ENCODE data around the gene NSD2. TPM values are rescaled to one million over a fixed set of nuclear protein-coding genes. Genes with fewer than 3 reads are reported as not detected.

Gene NSD2
- total and polyA plus RNA-seq, 4 donors = 59.0 to 102 (median 84.1) TPM

DNA sequence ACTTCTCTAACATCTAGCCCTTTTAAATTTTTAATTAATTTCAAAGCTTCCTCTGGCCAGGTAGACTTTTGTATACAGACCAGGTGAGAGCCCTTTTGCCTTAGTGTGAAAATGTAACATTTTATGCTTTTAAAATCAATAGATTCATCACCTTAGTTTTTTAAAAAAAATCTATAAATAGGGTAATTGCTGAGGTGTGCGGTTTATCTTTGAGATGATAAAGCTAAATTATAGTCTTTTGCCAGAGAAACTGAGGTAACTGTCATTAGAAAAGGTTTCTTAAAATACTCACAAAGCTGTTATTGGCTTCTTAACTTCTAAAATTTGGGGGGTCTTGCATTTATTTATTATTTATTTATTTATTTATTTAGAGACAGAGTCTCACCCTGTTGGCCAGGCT lies 74.7 kb downstream of the NSD2 start:
- H3K4me1 ChIP-seq (ENCODE audit: control insufficient read depth, insufficient read depth, low read length) = peaks cover 10% of the 10 kb centered on the region
- no peak overlapping the region for H3K27ac ChIP-seq (ENCODE audit: low read depth, low read length)
- no CpG with 5 or more reads among the region's 1 CpG for WGBS (ENCODE audit: insufficient coverage)
- H3K36me3 ChIP-seq (ENCODE audit: control insufficient read depth, insufficient read depth, low read length) = peaks cover 26% of the 10 kb centered on the region
- no peak for DNase-seq (ENCODE audit: low read depth in 4 of 6, low spot score in 6 of 6)
- H3K4me3 ChIP-seq (ENCODE audit: low read depth, low read length) = no peak overlapping the region
- H3K27me3 ChIP-seq (ENCODE audit: control insufficient read depth, insufficient read depth, low read length) = no peaks in the 10 kb centered on the region
- no peaks in the 10 kb centered on the region for H3K9me3 ChIP-seq (ENCODE audit: control insufficient read depth, insufficient read depth, low read length)

GRCh38 chr4:1948232-1948631 lies 77.0 kb downstream of the NSD2 start:
- no peak overlapping the region for H3K27ac ChIP-seq (ENCODE audit: low read depth, low read length)
- DNase-seq (ENCODE audit: low read depth in 4 of 6, low spot score in 6 of 6) = no peak
- no peaks in the 10 kb centered on the region for H3K9me3 ChIP-seq (ENCODE audit: control insufficient read depth, insufficient read depth, low read length)
- H3K4me1 ChIP-seq (ENCODE audit: control insufficient read depth, insufficient read depth, low read length) = peaks cover 10% of the 10 kb centered on the region
- H3K27me3 ChIP-seq (ENCODE audit: control insufficient read depth, insufficient read depth, low read length) = no peaks in the 10 kb centered on the region
- H3K4me3 ChIP-seq (ENCODE audit: low read depth, low read length) = no peak overlapping the region
- 92% methylated on average over 13 of the region's 16 CpGs for WGBS (ENCODE audit: insufficient coverage)
- H3K36me3 ChIP-seq (ENCODE audit: control insufficient read depth, insufficient read depth, low read length) = peaks cover 46% of the 10 kb centered on the region

GRCh38 chr4:1948892-1949436 lies 77.8 kb downstream of the NSD2 start:
- Histone ChIP-seq H3K4me1 (ENCODE audit: control insufficient read depth, insufficient read depth, low read length) (peaks cover 10% of the 10 kb centered on the region), H3K27me3 (ENCODE audit: control insufficient read depth, insufficient read depth, low read length) (no peaks in the 10 kb centered on the region), H3K27ac (ENCODE audit: low read depth, low read length) (no peak overlapping the region), H3K36me3 (ENCODE audit: control insufficient read depth, insufficient read depth, low read length) (peaks cover 50% of the 10 kb centered on the region), H3K9me3 (ENCODE audit: control insufficient read depth, insufficient read depth, low read length) (no peaks in the 10 kb centered on the region), H3K4me3 (ENCODE audit: low read depth, low read length) (no peak overlapping the region)
- WGBS (ENCODE audit: insufficient coverage) = 83% methylated on average over 6 of the region's 8 CpGs
- DNase-seq (ENCODE audit: low read depth in 4 of 6, low spot score in 6 of 6) = no peak

DNA sequence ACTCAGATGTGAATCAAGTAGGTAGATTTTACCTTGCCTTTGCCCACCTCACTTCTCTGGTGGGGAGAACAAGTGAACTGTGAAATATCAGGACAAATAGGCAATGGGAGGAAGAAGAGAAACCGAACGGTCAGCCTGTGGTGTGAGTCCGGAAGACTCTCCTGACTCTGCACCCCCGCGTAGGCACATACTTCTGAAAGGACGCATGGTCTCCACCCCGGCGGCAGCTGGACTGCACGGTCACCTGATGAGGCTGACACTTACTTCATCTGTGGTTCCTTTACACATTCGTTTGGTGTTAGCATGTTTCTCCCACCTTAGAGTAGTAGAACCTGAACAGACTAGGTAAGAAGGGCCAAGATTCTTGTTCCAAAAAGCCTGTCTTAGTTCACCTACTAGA lies 79.2 kb downstream of the NSD2 start:
- Histone ChIP-seq H3K27ac (ENCODE audit: low read depth, low read length) (no peak overlapping the region), H3K4me1 (ENCODE audit: control insufficient read depth, insufficient read depth, low read length) (peaks cover 3% of the 10 kb centered on the region), H3K4me3 (ENCODE audit: low read depth, low read length) (no peak overlapping the region), H3K9me3 (ENCODE audit: control insufficient read depth, insufficient read depth, low read length) (no peaks in the 10 kb centered on the region), H3K27me3 (ENCODE audit: control insufficient read depth, insufficient read depth, low read length) (no peaks in the 10 kb centered on the region), H3K36me3 (ENCODE audit: control insufficient read depth, insufficient read depth, low read length) (peaks cover 62% of the 10 kb centered on the region)
- no peak for DNase-seq (ENCODE audit: low read depth in 4 of 6, low spot score in 6 of 6)
- WGBS (ENCODE audit: insufficient coverage) = 69% methylated on average over 5 of the region's 10 CpGs

DNA sequence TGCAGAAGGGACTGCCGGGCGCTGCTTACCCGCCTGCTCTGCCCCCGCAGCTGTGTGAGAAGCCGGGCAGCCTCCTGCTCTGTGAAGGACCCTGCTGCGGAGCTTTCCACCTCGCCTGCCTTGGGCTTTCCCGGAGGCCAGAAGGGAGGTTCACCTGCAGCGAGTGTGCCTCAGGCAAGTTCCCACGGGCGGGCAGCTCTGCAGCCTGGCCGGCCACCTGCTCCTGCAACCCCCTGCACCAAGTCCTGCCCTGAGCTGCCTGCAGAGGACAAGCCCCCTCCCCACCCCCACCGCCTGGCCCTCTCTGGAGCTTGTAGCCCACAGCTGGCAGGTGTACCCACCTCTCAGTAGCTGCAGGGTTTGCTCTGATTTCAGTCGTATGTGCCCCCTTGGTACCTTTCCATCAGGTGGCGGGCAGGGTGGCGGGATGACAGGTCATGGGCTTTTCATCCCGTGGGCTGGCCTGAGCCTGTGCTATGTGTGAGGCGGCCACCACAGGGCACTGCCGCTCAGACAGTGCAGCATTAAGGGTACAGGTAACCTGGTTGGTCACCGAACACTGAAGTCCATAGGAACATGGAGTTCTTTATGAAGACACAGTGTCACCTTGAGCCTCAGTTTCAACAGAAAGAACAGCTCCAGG lies 81.0 kb downstream of the NSD2 start:
- H3K27me3 ChIP-seq (ENCODE audit: control insufficient read depth, insufficient read depth, low read length) = no peaks in the 10 kb centered on the region
- WGBS (ENCODE audit: insufficient coverage) = 97% methylated on average over 20 of the region's 20 CpGs
- peaks cover 71% of the 10 kb centered on the region for H3K36me3 ChIP-seq (ENCODE audit: control insufficient read depth, insufficient read depth, low read length)

GRCh38 chr4:1952719-1953118 lies 81.5 kb downstream of the NSD2 start:
- Histone ChIP-seq H3K36me3 (ENCODE audit: control insufficient read depth, insufficient read depth, low read length) (peaks cover 74% of the 10 kb centered on the region), H3K4me1 (ENCODE audit: control insufficient read depth, insufficient read depth, low read length) (no peaks in the 10 kb centered on the region), H3K4me3 (ENCODE audit: low read depth, low read length) (no peak overlapping the region), H3K9me3 (ENCODE audit: control insufficient read depth, insufficient read depth, low read length) (no peaks in the 10 kb centered on the region), H3K27me3 (ENCODE audit: control insufficient read depth, insufficient read depth, low read length) (no peaks in the 10 kb centered on the region), H3K27ac (ENCODE audit: low read depth, low read length) (no peak overlapping the region)
- WGBS (ENCODE audit: insufficient coverage) = 94% methylated on average over 5 of the region's 5 CpGs
- DNase-seq (ENCODE audit: low read depth in 4 of 6, low spot score in 6 of 6) = no peak

More for the DNA sequence above, 81.0 kb downstream of the NSD2 start:
- DNase-seq (ENCODE audit: low read depth in 4 of 6, low spot score in 6 of 6) = no peak
- no peaks in the 10 kb centered on the region for H3K4me1 ChIP-seq (ENCODE audit: control insufficient read depth, insufficient read depth, low read length)
- no peak overlapping the region for H3K27ac ChIP-seq (ENCODE audit: low read depth, low read length)
- no peaks in the 10 kb centered on the region for H3K9me3 ChIP-seq (ENCODE audit: control insufficient read depth, insufficient read depth, low read length)
- no peak overlapping the region for H3K4me3 ChIP-seq (ENCODE audit: low read depth, low read length)

GRCh38 chr4:1953335-1953734 lies 82.1 kb downstream of the NSD2 start:
- Histone ChIP-seq H3K9me3 (ENCODE audit: control insufficient read depth, insufficient read depth, low read length) (no peaks in the 10 kb centered on the region), H3K4me1 (ENCODE audit: control insufficient read depth, insufficient read depth, low read length) (no peaks in the 10 kb centered on the region), H3K4me3 (ENCODE audit: low read depth, low read length) (no peak overlapping the region), H3K36me3 (ENCODE audit: control insufficient read depth, insufficient read depth, low read length) (peaks cover 80% of the 10 kb centered on the region), H3K27ac (ENCODE audit: low read depth, low read length) (no peak overlapping the region), H3K27me3 (ENCODE audit: control insufficient read depth, insufficient read depth, low read length) (no peaks in the 10 kb centered on the region)
- no CpG with 5 or more reads among the region's 9 CpGs for WGBS (ENCODE audit: insufficient coverage)
- no peak for DNase-seq (ENCODE audit: low read depth in 4 of 6, low spot score in 6 of 6)

GRCh38 chr4:1956631-1957030 lies 85.4 kb downstream of the NSD2 start:
- 91% methylated on average over 12 of the region's 12 CpGs for WGBS (ENCODE audit: insufficient coverage)
- Histone ChIP-seq H3K9me3 (ENCODE audit: control insufficient read depth, insufficient read depth, low read length) (no peaks in the 10 kb centered on the region), H3K4me3 (ENCODE audit: low read depth, low read length) (no peak overlapping the region), H3K27me3 (ENCODE audit: control insufficient read depth, insufficient read depth, low read length) (no peaks in the 10 kb centered on the region), H3K27ac (ENCODE audit: low read depth, low read length) (no peak overlapping the region), H3K4me1 (ENCODE audit: control insufficient read depth, insufficient read depth, low read length) (no peaks in the 10 kb centered on the region), H3K36me3 (ENCODE audit: control insufficient read depth, insufficient read depth, low read length) (peaks cover 93% of the 10 kb centered on the region)
- no peak for DNase-seq (ENCODE audit: low read depth in 4 of 6, low spot score in 6 of 6)

DNA sequence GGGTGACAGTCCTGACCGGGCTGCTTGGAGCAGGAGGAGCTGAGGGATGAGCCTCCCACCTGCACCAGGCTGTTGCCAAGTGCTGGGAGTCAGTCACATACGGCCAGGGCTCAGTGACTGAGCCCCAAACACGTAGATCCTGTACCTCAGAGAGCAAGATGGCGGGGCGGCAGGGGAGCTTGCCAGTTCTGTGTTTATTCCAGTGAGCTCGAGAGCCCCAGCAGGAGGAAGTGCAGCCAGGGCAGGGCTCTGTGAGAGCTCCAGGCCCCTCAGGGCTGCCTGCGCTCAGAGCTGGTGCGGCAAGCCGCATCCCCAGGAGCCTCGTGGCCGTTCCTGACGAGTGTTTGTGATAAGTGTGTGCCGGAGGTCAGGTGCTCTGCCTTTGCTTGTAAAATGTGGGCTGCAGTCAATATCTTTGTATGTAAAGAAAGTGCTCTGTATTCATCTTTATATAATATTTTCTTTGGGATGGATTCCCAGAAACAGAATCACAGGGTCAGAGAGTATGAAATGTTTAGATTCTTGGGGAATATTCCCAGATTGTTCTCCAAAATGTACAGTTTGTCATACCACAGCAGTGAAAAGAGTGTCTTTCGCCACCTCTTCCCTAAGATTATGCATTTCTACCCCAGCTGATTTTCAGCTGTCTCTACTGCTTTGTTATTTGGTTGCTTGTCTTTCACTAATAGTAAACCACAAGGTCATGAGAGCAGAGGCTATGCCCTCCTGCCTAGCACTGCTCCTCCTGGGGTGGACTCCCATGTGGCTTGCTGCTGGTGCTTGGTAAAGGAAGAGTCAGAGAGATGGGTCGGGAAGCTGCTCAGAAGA lies 87.3 kb downstream of the NSD2 start:
- no peaks in the 10 kb centered on the region for H3K27me3 ChIP-seq (ENCODE audit: control insufficient read depth, insufficient read depth, low read length)
- H3K36me3 ChIP-seq (ENCODE audit: control insufficient read depth, insufficient read depth, low read length) = peaks cover 88% of the 10 kb centered on the region
- H3K4me1 ChIP-seq (ENCODE audit: control insufficient read depth, insufficient read depth, low read length) = no peaks in the 10 kb centered on the region
- no peaks in the 10 kb centered on the region for H3K9me3 ChIP-seq (ENCODE audit: control insufficient read depth, insufficient read depth, low read length)
- H3K4me3 ChIP-seq (ENCODE audit: low read depth, low read length) = no peak overlapping the region
- 87% methylated on average over 12 of the region's 15 CpGs for WGBS (ENCODE audit: insufficient coverage)
- no peak overlapping the region for H3K27ac ChIP-seq (ENCODE audit: low read depth, low read length)
- DNase-seq (ENCODE audit: low read depth in 4 of 6, low spot score in 6 of 6) = no peak

- H3K4me1 ChIP-seq (ENCODE audit: control insufficient read depth, insufficient read depth, low read length) = no peaks in the 10 kb centered on the region
- WGBS (ENCODE audit: insufficient coverage) = 68% methylated on average over 3 of the region's 5 CpGs
Measured at GRCh38 chr4:1959104-1959384, 87.9 kb downstream of the NSD2 start.

More at GRCh38 chr4:1959104-1959384, 87.9 kb downstream of the NSD2 start:
- Histone ChIP-seq H3K4me3 (ENCODE audit: low read depth, low read length) (no peak overlapping the region), H3K36me3 (ENCODE audit: control insufficient read depth, insufficient read depth, low read length) (peaks cover 87% of the 10 kb centered on the region), H3K27ac (ENCODE audit: low read depth, low read length) (no peak overlapping the region), H3K27me3 (ENCODE audit: control insufficient read depth, insufficient read depth, low read length) (no peaks in the 10 kb centered on the region), H3K9me3 (ENCODE audit: control insufficient read depth, insufficient read depth, low read length) (no peaks in the 10 kb centered on the region)
- no peak for DNase-seq (ENCODE audit: low read depth in 4 of 6, low spot score in 6 of 6)
